GM12873 (cell line): ENCODE measurements around the gene ITFG2.
A peak's percentile ranks its signal among the peaks of the same experiment; 100 is the strongest.

Experiments
- CTCF ChIP-seq: IDR thresholded peaks from 2 replicates; pipeline ENCODE4 v1.5.1; 2012; ENCODE audit warnings: low read depth, mild to moderate bottlenecking, moderate library complexity, low read length, control low read depth; ENCODE audit not compliant: insufficient read depth; ENCODE audit errors: missing control alignments

Gene ITFG2

GRCh38 chr12:2792671-2793500 lies 19.6 kb upstream of the ITFG2 start:
- TF ChIP-seq CTCF = no peak

GRCh38 chr12:2793561-2793960 lies 18.9 kb upstream of the ITFG2 start:
- TF ChIP-seq CTCF = no peak

GRCh38 chr12:2794191-2794735 lies 18.2 kb upstream of the ITFG2 start:
- no peak for TF ChIP-seq CTCF

- no peak for TF ChIP-seq CTCF
Measured at GRCh38 chr12:2794736-2795289, 17.7 kb upstream of the ITFG2 start, which contains the start of gene FKBP4. Gene FKBP4 (plus strand): TSS chr12:2794970. CDS start chr12:2795140, 170 bp downstream.

- TF ChIP-seq CTCF = no peak
Measured at GRCh38 chr12:2795291-2796186, 16.9 kb upstream of the ITFG2 start.

GRCh38 chr12:2796187-2796666 lies 16.2 kb upstream of the ITFG2 start:
- TF ChIP-seq CTCF = peak; percentile 15
